GM21447 (cell line): ENCODE measurements around the gene LRCH3.

ENCODE experiments used
- ATAC-seq: cut with Tn5 transposase; IDR thresholded peaks from one replicate; pipeline ENCODE4 v1.9.1; 2021; ENCODE audit not compliant: unreplicated experiment

LRCH3 gene

DNA sequence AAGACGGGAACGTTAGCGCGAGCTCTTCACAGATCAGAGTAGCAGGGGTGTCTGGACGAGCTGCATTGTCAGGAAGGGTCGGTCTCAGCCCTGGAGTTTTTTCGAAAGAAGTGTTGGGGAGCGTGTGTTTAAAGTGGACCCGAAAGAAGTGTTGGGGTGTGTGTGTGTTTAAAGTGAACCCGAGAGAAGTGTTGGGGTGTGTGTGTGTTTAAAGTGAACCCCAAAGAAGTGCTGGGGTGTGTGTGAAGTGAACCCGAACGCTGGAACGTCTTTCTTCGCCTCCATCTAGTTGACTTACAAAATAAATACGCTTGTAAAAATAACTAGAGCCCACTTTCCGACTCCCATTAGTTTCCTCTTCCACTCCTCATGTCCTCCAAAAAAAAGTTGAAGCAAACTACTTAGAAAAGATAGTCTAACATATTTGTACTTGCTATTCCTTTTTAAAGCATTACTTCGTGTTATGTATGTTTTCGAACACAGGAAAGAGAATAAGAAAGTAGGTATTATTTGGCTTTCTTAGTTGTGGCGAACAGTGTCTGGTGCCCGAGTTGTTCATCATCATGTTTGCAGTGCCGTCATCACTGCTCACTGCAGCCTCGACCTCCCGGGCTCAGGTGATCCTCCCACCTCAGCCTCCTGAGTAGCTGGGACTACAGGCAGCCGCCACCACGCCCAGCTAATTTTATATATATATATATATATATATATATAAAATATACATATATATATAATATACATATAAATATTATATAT, 1.0 kb downstream of the LRCH3 start:
- peak; percentile 37 for ATAC-seq

DNA sequence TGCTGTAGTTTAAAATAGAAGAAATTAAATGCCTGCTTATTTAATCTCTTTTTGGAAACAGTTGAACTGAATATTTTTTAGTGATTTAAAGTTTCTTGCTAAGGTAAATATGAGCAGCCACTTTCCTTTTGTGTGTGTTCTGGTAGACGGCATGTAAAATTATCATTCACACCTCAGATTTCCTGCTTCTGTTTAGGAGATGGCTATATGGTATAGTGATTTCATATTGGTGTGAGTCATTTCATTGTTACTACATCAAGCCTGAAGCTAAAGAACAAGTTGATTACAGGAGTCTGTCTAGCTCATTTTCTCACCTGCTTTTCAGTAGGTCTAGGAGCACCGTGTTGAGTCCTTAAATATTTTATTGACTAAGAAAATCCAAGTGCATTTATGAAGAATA, 2.2 kb downstream of the LRCH3 start:
- peak; percentile 29 for ATAC-seq

DNA sequence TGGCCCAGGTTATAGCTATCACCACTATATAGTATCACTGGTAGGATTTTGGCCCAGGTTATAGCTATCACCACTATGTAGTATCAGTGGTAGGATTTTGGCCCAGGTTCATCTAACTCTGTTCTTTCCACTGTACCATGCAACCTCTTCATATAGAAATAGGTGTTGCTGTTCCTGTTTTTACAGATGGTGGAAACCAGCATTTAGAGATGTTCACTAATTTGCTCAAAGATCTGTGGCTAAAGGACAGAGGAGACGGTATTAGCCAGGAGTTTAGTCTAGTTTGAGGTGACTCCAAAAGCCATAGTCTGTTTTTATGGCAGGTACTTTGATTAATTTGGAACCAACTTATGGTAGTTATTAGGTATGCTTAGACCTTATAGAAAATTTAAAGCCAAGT, 3.1 kb downstream of the LRCH3 start:
- ATAC-seq, result no peak

DNA sequence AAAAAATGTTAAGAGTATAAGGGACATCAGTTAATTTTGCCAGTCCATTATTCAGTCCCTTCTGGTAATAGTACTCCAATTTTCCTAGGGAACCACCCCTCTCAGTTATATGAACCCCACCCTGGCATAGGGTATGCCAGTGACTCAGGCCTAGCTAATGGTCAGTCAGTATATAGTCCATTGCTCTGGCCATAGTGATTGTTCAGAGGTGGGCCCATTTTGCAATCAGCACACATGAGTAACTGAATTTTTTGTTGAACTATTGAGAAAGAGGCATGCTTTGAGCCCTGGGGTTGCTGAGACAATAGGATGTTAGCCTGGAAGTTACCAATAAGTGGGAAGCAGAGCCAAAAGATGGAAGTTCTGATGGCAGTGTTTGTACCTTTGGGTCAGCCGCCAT, 4.1 kb downstream of the LRCH3 start:
- ATAC-seq, result no peak

DNA sequence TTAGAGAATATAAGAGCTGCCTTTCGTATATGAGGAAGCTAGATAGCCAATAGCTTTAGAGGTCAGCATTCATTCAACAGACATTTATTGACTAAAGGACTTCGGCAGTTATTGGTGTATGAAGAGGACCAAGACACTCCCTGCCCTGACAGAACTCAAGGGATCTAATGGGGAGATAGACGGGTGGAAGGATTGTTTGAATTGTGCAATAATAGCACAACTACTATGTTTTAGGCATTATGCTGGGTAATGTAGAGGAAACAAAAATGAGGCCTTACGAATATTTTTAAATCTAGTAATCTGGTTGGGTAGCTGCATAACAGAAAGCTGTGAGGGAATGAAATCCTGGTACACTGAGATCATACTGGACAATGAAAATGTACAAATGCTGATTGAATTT, 5.0 kb downstream of the LRCH3 start:
- ATAC-seq, result no peak

DNA sequence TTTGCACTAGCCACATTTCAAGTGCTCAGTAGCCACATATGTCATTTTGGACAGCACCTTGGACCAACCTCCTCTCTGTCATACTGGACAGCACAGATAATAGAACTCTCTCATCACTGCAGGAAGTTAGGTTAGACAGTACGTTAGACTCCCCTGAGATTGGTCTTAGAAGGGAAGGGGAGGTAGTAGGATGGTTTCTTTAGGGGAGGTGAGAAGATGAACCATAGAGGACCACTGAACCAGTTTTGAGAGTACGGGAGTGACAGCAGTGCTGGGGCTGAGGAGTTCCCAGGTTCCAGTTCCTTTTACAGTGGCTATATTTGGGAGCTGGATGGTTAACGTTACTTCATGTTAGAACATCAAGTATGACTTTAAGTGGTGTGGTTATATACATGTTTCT, 7.8 kb downstream of the LRCH3 start:
- peak; percentile 60 for ATAC-seq

DNA sequence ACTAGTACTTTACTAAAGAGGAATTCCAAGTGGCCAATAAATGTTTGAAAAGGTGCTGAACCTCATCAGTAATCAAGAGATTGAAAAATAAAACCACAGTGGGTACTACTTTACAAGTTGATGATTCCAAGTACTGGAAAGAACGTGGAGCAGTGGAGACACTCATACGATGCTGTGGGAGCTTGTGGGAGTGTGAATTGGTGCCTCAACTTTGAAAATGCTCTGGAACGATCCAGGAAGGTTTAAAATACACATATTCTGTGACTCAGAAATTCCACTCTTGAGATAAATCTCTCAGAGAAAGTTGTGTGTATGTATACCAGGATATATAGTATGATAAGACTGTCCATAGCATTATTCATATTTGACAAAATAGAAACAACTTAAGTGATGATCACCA, 9.3 kb downstream of the LRCH3 start:
- no peak for ATAC-seq

DNA sequence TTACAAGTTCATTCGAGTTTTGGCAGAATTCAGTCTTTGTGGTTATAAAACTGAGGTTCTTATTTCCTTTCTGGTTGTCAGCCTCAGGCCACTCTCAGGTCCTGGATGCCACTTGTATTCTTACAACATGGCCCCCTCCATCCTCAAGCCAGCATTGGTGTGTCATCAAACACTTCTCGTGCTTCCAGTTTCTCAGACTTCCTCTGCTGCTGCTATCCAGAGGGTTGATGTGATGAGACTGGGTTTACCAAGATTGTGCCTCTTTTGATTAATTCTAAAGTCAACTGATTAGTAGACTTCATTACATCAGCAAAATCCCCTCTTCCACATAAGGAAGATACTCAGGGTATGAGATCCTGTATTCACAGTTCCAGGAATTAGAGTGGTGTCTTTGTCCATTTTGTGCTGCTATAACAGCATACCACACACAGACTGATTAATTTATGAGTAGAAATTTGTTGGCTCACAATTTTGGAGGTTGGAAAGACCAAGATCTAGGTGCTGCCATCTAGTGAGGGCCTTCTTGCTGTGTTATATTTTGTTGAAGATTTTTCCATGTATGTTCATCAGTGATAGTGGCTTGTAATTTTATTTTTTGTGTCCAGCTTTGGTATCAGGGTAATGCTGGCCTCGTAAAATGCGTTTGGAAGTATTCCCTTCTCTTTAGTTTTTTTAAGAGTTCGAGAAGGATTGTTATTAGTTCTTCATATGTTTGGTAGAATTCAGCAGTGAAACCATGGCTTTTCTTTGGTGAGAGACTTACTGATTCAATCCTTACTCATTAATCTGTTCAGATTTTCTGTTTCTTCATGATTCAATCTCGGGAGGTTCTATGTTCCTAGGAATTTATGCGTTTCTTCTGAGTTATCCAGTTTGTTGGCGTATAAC, 11.1 kb downstream of the LRCH3 start:
- peak; percentile 40 for ATAC-seq

DNA sequence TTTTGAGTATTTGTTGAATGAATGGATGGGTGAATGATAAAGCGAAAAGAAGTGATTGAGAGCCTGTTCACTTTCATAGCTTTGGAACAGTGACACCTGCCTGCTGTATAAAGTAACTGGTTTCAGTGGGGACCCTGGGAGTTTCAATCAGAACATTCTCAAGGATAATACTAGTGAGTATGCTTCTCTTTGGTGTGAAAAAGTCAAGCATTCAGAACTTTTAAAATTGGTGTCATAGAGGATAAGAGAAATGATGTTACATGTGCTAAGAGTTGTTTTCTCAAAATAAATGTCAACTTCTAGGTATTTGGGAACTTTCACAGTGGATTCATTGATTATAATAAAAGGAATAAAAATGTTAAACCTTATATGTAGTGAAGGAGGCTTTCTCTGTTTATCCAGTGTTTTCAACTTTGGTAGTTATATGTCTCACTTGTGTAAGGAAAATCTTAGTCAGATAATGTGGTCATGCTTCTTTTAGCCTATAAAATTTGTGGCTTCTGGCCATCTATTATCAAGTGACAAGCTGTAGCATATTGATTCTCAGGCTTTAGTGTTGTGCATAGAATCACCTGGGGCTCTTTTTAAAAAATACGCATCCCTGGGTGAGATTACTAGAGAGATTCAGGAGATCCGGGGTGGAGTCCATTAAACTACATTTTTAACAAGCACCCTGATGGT, 11.9 kb downstream of the LRCH3 start:
- no peak for ATAC-seq

DNA sequence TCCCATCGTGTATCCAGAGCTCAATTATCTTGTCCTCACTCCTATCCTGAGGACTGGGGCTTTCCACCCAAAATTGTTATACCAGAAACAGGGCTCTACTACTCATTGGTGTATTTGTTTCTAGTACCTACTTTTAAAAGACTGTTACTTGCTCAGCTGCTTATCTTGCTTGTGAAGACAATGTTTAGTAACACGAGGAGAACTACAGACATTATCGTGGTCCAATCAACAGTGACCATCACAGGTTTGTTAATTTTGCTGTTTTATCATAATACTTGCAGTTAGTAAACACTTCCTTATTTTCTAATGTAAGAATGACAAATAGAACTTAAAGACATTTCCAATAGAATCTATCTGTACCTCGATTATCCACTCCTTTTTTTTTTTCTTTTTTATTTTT, 13.5 kb downstream of the LRCH3 start:
- ATAC-seq, result no peak

DNA sequence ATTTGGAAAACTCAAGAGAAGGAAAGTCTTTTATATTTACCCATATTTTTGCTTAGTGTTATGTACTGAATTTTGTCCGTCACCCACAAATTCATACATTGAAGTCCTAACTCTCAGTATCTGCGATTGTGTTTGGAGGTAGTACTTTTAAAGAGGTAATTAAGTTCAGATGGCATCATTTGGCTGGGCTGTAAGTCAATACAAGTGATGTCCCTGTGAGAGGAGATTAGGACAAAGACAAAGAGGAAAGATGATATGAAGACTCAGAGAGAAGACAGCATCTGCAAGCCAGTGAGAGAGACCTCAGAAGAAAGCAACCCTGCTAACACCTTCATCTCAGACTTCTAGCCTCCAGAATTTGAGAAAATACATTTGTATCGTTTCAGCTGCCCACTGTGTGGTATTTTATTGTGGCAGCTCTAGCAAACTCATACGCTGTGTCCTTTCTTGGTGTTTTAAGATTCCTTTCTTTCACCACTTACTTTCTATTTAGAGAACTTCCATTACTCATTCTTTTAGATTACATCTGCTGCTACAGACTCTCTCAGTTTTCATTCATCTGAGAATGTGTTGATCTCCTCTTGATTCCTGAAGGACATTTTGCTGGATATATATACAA, 17.0 kb downstream of the LRCH3 start:
- no peak for ATAC-seq

DNA sequence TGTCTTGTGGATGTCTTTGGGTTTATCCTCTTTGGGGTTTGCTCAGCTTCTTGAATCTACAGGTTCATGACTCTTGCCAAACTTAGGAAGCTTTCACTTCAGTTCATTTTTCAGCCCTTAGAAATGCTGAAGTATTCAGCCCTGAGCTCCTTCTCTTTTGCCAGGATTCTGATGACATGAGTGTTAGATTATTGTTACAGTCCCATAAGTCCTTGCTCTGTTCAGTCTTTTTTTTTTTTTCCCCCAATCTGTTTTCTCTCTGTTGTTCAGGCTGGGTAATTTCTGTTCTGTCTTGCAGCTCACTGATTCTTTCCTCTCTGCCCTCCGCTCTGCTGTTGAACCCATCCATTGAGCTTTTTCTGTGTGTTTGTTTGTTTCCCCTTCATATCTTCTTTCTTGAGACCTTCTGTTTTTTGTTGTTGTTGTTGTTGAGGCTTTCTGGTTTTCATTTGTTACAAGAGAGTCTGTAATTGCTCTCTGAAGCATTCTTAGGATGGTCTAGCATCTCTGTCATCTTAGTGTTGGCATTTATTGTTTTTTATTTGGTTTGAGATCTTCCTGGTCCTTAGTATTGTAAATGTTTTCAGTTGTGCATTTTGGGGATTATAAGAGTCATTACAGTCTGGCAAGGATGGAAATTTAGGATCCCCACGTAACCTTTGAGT, 18.4 kb downstream of the LRCH3 start:
- no peak for ATAC-seq

DNA sequence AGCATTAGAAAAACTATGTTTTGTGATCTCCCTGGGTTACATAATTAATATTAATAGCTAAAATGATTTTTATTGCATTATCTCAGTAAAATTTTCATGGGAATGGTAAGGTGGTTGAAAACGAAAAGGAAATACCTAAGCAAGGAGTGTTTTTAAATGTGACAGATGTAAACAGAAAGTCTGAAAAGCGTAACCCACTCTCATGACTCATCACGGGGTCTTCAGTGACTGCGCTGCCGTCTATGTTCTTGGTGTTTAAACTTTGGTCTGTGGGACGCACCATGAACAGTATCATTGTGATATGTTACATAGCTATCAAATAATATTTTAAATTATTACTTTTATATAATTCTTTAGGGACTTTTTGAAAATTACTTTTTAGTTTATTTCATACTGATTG, 19.8 kb downstream of the LRCH3 start:
- ATAC-seq, result no peak

DNA sequence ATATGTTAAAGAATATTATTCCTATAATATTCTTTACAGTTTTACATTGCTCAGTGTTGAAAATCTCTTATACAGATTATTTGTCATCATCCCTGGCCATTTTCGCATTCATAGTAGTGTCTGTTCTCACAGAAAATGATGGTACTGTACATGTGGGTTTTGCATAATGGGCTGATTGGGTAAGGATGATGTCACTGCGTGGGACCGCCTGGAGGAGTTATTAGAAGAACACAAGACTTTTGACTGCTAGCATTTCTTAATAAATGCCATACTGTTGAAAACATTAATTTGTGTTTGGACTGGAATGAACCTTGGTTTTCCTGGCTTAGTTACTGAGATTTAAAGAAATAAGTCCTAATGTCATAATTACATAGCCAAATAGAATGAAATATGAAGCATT, 20.3 kb downstream of the LRCH3 start:
- no peak for ATAC-seq

DNA sequence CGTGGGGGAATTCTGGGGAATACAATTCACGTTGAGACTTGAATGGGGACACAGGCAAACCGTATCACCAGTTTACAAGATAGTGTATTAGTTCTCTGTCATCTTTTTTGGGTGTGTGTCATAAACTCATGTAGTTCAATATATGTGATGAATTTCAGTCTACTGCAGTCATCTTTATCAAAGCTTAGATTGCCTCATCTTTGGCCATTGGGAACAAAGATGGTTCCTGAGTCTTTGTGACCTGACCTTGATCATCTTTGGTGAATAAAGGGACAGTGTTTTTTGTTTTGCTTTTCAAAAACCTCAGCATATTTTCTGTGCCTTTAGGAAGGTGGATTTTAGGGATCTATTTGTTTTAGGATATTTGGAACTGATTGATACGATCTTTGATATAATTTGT, 23.3 kb downstream of the LRCH3 start:
- ATAC-seq, result no peak

DNA sequence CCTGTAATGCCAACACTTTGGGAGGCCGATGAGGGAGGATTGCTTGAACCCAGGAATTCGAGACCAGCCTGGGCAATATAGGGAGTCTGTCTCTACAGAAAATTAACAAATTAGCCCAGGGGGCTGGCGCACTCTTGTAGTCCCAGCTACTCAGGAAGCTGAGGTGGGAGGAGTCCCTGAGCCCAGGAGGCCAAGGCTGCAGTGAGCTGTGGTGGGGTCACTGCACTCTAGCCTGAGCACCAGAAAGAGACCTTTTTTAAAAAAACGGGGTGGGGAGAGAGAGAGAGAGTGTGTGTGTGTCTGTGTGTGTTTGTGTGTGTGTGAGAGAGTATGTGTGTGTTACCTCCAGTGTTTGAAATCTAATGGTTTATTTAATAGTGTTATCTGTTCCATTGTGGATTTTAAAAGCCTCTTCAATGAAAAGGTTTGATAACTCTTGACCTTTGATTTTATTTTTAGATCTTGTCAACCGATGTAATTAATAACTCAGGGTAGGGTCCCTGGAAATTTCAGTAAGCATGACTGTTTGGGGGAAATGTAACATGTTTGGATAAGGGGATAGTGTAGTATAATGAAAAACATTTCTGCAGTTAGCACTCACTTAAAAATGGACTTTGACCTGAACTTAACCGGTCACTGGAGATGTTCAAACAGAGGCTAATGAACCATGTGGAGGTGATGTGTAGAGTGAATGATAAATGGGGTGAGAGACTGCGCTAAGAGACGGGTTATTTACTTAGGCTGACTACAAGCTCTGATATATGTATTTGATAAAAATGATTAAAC, 29.7 kb downstream of the LRCH3 start:
- ATAC-seq, result no peak

DNA sequence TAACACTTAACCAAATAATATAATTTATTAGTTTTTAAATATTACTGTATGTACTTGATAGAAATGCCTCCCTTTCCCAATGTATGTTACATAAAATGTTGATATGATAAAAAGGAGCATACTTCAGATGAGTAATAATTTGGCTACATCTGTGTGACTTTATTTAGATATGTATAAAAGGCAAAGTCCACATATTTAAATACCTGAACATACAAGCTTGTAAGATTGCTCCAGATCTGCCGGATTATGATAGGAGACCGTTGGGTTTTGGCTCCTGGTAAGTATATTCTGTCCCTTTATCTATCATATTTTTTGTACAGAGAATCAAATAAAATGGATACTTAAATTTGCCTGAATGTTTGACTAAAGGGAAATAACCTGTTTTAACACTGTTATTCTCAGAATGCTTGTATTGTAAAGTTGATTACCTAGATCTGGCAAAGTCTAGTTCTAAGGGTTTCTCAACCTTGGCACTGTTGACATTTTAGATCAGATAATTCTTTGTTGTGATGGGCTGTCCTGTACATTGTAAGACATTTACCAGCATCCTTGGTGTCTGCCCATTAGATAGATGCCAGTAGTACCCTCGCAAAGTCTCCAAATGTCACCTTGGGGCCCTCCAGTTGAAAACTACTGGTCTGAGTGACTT, 38.5 kb downstream of the LRCH3 start:
- no peak for ATAC-seq

DNA sequence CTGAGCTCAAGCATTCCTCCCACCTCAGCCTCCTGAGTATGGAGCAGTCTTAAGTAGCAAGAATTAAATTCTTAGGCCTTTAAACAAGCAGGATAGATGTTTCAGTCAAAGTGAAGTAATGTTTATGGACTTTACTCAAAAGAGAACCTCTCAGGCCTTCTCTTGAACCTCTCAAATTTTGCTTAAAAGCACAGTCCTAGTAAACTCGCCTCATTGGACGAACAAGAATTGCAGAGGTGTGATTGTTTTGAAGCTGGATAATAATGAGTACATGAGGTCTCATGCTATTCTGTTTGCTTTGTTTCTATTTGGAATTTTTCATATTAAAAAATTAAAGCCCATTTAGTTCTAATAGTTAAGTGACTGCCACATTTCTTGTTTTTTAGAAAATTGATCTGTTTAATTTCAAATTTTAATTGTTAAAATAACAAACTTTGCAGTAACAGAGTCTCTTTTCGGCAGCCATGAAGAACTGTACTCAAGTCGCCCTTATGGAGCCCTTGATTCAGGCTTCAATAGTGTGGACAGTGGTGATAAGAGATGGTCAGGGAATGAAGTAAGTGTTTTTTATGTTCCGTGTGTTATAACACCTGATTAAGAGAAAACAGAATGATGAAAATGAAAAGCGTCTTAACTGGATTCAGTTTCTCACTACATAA, 39.4 kb downstream of the LRCH3 start:
- ATAC-seq, result no peak

DNA sequence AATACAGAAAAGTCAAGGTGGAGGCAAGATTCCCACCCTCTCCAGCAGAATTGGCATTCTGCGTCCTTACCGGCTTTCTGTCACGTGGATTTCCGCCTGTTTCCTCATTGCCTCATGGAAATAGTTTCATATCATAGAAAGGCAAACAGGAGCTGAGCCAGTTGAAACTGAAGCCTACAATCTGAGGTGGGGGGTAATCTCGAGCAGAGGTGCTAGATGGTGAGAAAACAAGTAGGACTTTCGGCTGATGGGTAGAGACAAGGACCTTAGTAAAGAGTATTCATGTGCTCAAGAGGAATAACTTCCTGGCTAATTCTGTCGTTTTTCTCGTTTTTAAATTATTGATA, 39.9 kb downstream of the LRCH3 start:
- ATAC-seq, result no peak
